Testis (tissue), 3 donors: ENCODE data around the gene TESK2. TPM values are rescaled to one million over a fixed set of nuclear protein-coding genes. Genes with fewer than 3 reads are reported as not detected.
A peak's percentile ranks its signal among the peaks of the same experiment; 100 is the strongest.

Source experiments
- DNase-seq: peaks from one replicate; pipeline ENCODE4 v3.0.0-alpha.2; 2019
- H3K27ac ChIP-seq, 2 donors: fragments of 200-600 bp; sonication (generic); one replicate each; pipeline ENCODE4 v1.5.1; 2019
- H3K27me3 ChIP-seq: fragments of 200-600 bp; sonication (generic); one replicate; pipeline ENCODE4 v1.5.1; 2019
- H3K36me3 ChIP-seq: fragments of 200-600 bp; sonication (generic); one replicate; pipeline ENCODE4 v1.5.1; 2017; ENCODE audit warnings: low read depth; ENCODE audit errors: missing control alignments
- H3K4me1 ChIP-seq: fragments of 200-600 bp; sonication (generic); one replicate; pipeline ENCODE4 v1.5.1; 2019
- H3K4me3 ChIP-seq, 2 donors: fragments of 200-600 bp; sonication (generic); one replicate each; pipeline ENCODE4 v1.5.1; 2017 to 2019
- H3K9me3 ChIP-seq: fragments of 200-600 bp; sonication (generic); one replicate; pipeline ENCODE4 v1.5.1; 2017
- CTCF ChIP-seq, 3 experiments: fragments of 450-650 bp in 2 of 3; fragments of 200-600 bp in 1 of 3; sonication (generic) in 1 of 3; IDR thresholded peaks; one replicate each; pipeline ENCODE4 v1.5.1; 2016 to 2019; ENCODE audit warnings: antibody characterized with exemption in 3 of 3, mild to moderate bottlenecking in 2 of 3, moderate library complexity in 1 of 3
- POLR2A ChIP-seq: fragments of 450-650 bp; IDR thresholded peaks from one replicate; pipeline ENCODE4 v1.6.1; 2017; ENCODE audit warnings: antibody characterized with exemption, mild to moderate bottlenecking, moderate library complexity
- WGBS, 2 donors: methylation state at CpG; one replicate each; pipeline ENCODE4 v1.1.5; 2018; 5-methylcytosine and 5-hydroxymethylcytosine counted together
- intact Hi-C: fragments of 100-400 bp; cut with DNase I; formaldehyde crosslinking; loops from one replicate; pipeline ENCODE4 v1.15.1; 2023; ENCODE audit warnings: low total_unique reads
- polyA plus RNA-seq: library from polyadenylated mRNA; stranded (reverse); fragments of 350-450 nt; fragmentation: Illumina TruSeq; extraction: RNeasy Lipid Tissue Mini Kit (QIAGEN cat#74804); gene quantifications from one replicate; pipeline ENCODE4 v1.2.3, GENCODE V29; 2014; ENCODE audit warnings: low read depth, low replicate concordance; ENCODE audit not compliant: insufficient read depth
- total RNA-seq, 2 donors: library from RNA; depleted of rRNA; stranded (reverse); fragments of >200 nt; gene quantifications; one replicate each; pipeline ENCODE4 v1.2.3, GENCODE V29; 2016

Gene TESK2
- total and polyA plus RNA-seq, 3 donors from 2014 or later: 14.3 to 22.7 (median 20.9) TPM

- H3K4me3 ChIP-seq: peak overlapping the region; percentile 75 to 89
- WGBS, 2 donors: 67 to 73% methylated on average over 16 of the region's 16 CpGs
- H3K27me3 ChIP-seq: no peaks in the 10 kb centered on the region
- TF ChIP-seq POLR2A (no peak), CTCF (IDR thresholded peaks at IDR 0.05) (no peak)
- intact Hi-C loops: loop anchor here (5.0 kb wide), 1 partner anchor 290 kb away; the partner anchor contains the start of genes HECTD3 and UROD
- H3K27ac ChIP-seq: peak overlapping the region; percentile 81 to 89
- peaks cover 13% of the 10 kb centered on the region for H3K4me1 ChIP-seq
- no peaks in the 10 kb centered on the region for H3K36me3 ChIP-seq
- H3K9me3 ChIP-seq: no peaks in the 10 kb centered on the region
- no peak for DNase-seq
Measured at GRCh38 chr1:45302505-45303150, 188.3 kb downstream of the TESK2 start.

- 60 to 74% methylated on average over 2 of the region's 2 CpGs for WGBS, 2 donors
- peaks cover 13% of the 10 kb centered on the region for H3K4me1 ChIP-seq
- no peak overlapping the region for H3K27ac ChIP-seq
- no peaks in the 10 kb centered on the region for H3K27me3 ChIP-seq
- no peak for DNase-seq
- intact Hi-C loops: loop anchor here (5.0 kb wide), 1 partner anchor 288 kb away; the partner anchor contains the start of genes HECTD3 and UROD
- H3K36me3 ChIP-seq: no peaks in the 10 kb centered on the region
- no peak for TF ChIP-seq CTCF (IDR thresholded peaks at IDR 0.05)
- no peak for TF ChIP-seq POLR2A
- no peaks in the 10 kb centered on the region for H3K9me3 ChIP-seq
- no peak overlapping the region for H3K4me3 ChIP-seq
Measured at GRCh38 chr1:45300669-45300997, 190.3 kb downstream of the TESK2 start.

- no peaks in the 10 kb centered on the region for H3K36me3 ChIP-seq
- peaks cover 13% of the 10 kb centered on the region for H3K4me1 ChIP-seq
- H3K9me3 ChIP-seq: no peaks in the 10 kb centered on the region
- H3K27ac ChIP-seq: no peak overlapping the region
- peak; percentile 70 for DNase-seq
- 25 to 27% methylated on average over 4 of the region's 4 CpGs for whole genome bisulfite sequencing, 2 donors
- intact Hi-C loops: loop anchor here (5.0 kb wide), 1 partner anchor 288 kb away; the partner anchor contains the start of genes HECTD3 and UROD
- no peak overlapping the region for H3K4me3 ChIP-seq
- TF ChIP-seq POLR2A (no peak), CTCF (IDR thresholded peaks at IDR 0.05) (peak; percentile 67 to 80 (median 74))
- H3K27me3 ChIP-seq: no peaks in the 10 kb centered on the region
Measured at GRCh38 chr1:45299981-45300668, 190.8 kb downstream of the TESK2 start.

GRCh38 chr1:45299296-45299695 lies 191.7 kb downstream of the TESK2 start:
- Histone ChIP-seq H3K27me3 (no peaks in the 10 kb centered on the region), H3K4me3 (no peak overlapping the region), H3K36me3 (no peaks in the 10 kb centered on the region), H3K27ac (no peak overlapping the region), H3K9me3 (no peaks in the 10 kb centered on the region), H3K4me1 (peaks cover 6% of the 10 kb centered on the region)
- 57 to 86% methylated on average over 1 of the region's 1 CpG for WGBS, 2 donors
- TF ChIP-seq CTCF (IDR thresholded peaks at IDR 0.05) (no peak), POLR2A (no peak)
- intact Hi-C loops: no loop called here
- DNase-seq: no peak
